DMS153 treated with DMSO at 0.1 percent for 48 hours (cell line): ENCODE results near the gene NT5M.
"Not testable (repeated sequence)": the region's sequence is repeated elsewhere in the genome, so short reads cannot be mapped to it uniquely, and the experiment has no call there.

Experiments
- DNase-seq: peaks from one replicate; lab custom pipeline; 2025; ENCODE audit not compliant: unreplicated experiment; lab: John Stamatoyannopoulos, UW

Gene NT5M

DNA sequence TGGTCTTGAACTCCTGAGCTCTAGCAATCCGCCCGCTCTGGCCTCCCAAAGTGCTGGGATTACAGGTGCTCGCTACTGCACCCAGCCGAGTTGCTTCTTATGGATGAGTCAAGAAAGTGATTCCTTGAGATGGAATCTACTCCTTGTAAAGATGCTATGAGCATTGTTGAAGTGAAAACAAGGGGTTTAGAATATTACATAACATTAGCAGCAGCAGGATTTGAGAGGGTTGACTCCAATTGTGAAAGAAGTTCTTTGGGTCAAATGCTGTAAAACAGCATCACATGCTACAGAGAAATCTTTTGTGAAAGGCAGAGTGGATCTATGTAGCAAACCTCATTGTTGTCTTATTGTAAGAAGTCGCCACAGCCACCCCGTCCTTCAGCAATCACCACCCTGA is 72.7 kb downstream of the NT5M start:
- no peak for DNase-seq

DNA sequence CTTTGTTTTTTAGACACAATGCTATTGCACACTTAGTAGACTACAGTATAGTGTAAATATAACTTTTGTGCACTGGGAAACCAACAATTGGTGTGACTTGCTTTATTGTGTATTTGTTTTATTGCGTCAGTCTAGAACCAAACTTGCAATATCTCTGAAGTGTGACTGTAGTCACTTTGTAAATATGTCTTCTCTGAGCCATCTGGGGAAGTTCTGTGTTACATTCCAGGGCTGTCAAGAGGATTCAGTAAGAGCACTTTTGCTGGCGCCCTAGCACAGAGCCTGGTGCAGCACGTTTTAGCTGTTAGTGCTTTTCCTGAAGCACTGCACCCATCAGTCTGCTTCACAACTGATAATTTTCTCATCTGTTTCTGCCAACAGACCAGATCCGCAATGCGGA is 73.2 kb downstream of the NT5M start:
- no peak for DNase-seq

DNA sequence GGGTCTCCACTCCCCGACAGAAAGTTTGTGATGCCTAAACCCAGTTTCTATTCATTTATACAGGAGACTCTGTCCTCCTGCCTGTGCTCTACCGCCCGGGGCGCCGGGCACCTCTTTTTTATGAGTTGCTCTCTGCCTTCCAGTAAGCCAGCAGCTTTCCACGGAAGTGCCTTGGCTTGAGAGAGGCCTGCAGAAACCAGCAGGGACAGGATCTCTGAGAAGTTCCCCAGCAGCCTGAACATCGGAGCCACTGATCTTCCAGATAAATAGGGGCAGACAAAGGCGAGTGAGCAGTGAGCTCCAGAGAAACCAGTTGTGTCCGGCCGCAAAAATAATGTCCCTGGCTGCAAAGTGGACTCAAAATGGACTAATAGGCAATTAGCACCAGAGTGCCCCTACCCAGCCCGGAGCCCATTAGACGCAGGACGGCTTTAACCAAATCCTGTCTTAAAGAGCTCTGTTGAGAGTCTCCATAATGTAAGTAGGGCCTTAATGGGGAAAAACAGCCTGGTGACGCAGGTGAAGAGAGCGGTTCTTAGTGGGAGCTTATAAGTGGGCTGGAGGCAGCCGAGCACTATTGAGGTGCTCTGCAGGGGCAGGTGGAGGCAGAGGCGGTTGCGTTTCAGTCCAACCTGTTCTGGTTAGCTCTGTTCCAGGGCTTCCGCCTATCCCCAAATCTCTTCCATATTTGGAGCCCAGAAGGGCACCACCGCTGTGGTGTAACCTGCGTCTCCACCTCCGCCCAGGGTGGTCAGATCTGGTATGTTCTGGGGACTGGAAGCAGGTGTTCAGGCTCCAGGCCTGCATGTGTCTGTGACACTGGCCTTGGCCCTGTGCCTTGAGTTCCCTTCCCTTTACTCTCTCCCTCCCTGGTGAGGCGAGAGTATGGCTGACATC is 74.1 kb downstream of the NT5M start:
- no peak for DNase-seq

DNA sequence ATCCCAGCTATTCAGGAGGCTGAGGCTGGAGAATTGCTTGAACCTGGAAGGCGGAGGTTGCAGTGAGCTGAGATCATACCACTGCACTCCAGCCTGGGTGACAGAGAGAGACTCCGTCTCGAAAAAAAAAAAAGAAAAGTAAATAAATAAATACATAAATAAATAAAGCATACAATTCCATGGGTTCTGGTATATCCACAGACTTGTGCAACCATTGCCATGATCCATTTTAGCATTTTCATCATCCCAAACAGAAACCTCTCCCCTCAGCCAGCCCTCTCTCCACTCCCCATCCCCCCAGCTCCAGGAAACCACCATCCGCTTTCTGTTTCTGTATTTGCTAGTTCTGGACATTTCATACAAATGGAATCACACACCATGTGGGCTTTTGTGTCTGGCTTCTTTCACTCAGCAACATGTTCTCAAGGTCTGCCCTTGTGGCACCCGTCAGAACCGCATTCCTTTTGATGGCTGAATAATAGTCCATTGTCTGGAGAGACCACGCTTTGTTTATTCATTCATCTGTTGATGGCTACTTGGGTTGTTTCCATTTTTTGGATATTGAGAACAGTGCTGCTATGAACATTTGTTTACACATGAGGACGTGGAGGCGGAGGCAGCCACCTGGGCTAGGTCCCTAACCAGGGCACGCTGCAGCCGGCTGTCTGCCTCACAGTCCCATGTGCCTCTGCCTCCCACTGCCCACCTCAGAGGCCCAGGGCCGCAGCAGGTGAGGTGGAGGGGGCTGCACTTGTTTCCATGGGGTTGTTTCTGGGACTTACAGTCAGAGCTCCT is 76.2 kb downstream of the NT5M start:
- DNase-seq, result no peak

DNA sequence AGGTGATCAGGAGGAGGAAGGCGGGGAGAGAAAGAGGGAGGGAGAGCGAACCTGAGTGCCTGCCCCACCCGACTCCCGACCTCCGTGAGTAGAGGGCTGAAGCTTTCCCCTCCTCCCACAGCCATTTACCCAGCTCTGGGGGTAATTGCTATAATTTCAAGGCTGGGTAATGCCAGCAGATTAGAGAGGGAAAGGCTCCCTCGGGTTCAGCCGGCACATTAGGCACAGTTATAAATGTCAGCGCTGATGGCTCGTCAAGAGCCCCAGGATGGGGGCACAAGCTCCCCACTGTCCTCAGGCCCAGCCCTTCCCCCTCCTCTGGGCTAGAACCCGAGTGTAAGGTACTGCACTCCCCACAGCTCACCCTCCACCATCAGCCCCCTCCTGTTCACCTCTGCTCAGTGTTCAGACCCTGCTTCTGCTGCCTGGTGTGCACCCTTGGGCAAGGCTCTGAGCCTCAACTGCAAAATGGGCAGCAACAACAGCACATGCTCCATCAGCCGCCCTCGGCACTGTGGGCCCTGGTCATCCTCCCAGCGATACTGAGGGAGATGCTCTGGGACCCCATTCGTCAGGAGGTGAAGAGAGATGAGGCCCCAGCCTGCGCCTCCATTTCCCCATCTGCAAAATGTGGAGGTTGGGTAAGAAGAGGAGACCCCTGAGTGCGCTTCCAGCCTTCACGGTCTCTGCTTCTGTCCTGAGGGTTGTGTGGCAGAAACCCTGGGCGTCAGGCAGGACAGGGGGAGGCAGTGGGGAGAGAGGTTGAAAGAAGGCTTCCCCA is 77.2 kb downstream of the NT5M start:
- DNase-seq, result no peak

DNA sequence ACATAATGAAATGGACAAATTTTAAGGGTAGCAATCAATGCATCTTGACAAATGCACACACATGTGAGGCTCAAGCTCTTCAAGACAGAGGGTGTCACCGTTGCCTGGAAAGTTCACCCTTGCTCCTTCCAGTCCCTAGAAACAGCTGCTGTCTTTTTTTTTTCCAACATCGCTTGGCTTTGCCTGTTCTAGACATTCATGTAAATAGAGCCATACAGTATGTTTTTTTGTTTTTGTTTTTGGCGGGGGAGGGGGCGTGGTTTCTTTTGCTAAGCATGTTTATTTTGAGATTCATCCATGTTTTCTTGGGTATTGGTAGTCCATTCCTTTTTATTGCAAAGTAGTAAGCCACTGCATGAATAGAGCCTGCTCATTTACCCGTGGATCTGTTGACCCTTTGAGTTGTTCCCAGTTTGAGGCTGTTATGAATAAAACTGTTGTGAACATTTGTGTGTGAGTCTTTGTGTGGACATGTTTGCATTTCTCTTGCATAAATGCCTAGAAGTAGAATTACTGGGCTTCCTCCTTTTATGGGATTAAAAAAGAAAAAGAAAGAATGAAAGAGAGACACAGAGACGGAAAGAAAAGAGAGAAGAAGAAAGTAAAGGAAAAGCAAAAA is 78.4 kb downstream of the NT5M start:
- no peak for DNase-seq

DNA sequence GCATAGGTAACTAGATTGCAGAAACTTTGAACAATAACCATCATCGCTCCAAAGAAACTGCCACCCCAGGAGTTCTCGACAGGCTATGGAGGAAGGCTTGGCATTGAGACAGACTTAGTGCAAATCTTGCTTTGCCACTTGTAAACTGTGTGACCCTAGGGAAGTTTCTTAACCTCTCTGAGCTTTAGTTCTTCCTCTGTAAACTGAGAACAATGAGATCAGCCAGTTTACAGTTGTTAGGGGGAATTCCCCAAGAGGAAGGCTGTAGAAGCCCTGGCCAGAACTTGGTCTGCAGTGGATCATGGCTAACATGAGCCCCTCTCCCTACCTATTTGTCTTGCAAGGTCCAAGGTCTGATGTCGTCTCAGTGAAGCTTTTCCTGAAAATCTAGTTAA is 78.9 kb downstream of the NT5M start:
- DNase-seq, result no peak

DNA sequence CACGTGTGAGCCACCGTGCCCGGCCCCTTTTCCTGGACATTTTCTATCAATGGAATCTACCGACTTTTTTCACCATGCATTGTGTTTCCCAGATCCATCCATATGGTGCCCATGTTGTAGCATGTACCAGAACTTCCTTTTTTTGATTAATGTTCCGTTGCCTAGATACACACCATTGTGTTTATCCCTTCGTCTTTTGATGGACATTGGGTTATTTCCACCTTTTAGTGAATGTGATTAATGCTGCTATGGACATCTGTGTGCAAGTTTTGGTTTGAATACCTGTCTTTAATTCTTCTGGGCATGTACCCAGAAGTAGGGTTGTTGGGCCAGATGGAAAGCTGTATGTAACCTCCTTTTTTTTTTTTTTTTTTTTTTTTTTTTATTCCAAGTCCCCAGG is 79.8 kb downstream of the NT5M start:
- DNase-seq, result no peak

DNA sequence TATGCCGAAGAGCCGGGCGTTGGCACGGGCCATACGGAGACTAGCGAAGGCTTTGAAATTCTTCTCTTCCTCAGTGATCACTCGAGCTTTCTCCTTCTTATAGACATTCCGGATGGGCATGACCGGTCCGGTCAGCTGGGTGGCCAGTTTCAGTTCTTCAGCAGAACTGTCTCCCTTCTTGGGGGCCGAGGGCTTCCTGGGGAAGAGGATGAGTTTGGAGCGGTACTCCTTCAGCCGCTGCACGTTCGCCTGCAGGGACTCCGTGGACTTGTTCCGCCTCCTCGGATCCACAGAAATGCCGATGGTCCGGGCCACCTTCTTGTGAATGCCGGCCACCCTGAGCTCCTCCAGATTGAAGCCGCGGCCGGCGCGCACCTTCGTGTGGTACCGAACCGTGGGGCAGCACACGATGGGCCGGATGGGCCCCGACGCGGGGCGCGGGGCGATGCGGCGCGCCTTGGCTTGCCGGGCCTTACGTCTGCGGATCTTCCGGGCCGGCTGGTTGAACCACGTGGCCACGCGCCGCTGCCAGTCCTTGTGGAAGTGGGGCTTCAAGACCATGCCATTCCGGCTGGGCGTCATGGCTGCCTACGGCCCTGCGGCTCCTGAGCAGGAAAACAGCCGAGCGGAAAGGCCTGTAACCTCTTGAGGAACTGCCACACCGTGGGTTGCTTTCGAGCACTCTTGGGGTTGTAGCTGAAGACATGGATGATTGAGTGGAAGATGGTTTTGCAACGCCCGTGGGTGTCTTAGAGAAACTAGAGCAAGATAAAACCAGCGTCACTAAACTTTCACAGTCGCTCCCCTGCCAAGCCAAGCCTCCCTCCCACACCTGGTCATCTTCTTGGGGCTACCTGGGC is 80.5 kb downstream of the NT5M start:
- not testable (repeated sequence) for DNase-seq

DNA sequence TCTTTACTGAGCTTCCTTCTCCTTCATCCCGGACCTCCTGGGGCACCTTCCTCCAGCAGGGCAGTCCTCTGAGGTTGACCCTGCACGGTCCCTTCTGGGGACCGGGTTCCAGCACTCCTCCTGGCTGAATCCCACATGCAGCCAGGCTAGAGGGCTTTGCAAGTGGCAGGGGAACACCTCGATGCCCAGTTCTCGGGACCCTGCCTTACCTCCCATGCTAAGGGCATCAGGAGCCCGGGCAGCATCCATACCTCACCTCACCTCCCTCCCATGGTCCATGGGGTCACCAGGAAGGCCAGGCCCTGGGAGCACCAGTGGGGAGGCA is 81.1 kb downstream of the NT5M start:
- no peak for DNase-seq

DNA sequence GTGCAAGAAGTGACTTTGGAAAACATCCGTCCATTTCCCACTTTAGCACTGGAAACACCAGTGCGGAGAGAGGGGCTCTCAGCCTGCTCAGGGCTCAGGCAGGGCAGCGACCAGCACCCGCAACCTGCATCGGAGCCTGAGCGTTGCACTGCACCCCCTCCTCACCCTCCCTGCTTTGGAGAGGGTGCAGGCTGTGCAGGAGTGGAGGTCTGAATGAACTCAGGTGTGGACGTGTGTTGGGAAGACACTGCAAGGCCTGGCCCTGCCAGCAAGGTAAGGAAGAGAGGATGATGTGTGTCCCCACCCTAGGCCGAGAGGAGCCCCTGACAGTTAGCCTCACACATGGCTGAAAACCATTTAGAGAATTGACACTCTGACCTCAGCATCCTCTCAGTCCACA is 81.8 kb downstream of the NT5M start:
- DNase-seq, result no peak

DNA sequence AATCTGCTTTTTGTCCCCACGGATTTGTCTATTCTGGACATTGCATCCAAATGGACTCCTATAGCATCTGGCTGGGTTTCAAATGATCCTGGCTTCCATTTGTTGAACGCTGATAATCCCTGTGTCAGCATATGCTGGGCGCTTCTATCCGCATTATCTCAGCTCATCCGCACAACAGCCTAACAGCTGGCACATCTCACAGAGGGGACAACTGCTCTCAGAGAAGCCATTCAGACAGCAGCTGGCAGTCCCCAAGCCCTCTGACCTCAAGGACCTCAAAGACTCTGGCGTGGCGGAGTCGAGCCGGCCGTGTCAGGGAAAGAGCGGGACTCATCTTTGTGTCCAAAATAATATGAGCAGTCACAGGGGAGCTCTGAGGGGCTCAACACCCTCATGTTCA is 82.3 kb downstream of the NT5M start:
- DNase-seq, result no peak

DNA sequence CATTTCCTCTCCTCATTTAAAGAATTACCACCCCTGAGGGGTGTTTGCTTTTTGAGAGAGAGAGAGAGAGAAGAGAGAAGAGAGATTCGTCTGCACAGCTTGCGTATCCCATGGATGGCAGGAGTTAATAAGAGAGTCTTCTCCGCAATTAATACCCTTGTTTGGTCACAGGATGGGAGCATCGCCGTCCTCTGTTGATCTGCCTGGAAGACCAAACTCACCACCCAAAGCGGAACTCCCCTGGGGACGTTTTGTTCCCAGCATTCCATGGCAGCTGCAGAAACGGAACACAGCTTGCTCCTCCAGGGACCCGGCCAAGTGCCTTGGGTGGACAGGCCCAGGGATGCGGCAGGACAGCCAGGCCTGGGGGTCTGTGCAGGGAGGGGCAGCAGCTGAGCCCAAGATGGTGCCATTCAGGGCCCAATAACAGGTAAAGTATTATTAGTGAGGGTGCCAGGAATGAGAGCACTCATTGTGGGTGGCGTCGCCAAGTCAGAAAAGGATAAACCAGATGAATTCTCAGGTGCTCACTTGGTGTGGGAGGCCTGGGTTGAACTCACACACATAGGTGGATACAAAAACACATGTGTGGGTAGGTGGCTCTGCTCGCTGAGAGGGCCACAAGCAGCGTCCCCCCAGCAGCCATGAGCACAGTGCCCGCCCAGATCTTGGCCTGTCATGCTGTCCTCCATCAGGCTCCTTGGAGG is 83.1 kb downstream of the NT5M start:
- no peak for DNase-seq

DNA sequence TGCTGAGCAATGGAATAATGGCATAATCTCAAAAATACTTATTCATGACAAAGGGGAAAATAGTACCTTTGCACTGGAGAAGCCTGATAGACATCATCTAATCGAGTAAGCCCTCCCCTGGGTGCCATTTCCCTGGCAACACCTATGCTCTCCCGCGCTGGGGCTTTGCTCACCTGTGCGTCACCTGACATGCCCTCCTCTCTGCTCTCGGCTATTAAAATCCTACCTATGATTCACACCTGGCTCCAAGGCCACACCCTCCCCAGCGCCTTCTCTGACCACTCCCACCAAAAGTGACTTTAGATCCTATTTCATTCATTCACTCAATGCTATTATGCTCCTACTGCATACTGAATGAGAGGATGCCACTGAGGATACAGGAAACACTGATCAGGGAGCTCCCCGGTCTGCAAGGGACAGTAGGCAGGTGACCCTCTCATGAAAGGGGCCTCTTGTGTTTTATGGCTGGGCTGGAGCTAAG is 83.9 kb downstream of the NT5M start:
- peak; percentile 50 for DNase-seq

DNA sequence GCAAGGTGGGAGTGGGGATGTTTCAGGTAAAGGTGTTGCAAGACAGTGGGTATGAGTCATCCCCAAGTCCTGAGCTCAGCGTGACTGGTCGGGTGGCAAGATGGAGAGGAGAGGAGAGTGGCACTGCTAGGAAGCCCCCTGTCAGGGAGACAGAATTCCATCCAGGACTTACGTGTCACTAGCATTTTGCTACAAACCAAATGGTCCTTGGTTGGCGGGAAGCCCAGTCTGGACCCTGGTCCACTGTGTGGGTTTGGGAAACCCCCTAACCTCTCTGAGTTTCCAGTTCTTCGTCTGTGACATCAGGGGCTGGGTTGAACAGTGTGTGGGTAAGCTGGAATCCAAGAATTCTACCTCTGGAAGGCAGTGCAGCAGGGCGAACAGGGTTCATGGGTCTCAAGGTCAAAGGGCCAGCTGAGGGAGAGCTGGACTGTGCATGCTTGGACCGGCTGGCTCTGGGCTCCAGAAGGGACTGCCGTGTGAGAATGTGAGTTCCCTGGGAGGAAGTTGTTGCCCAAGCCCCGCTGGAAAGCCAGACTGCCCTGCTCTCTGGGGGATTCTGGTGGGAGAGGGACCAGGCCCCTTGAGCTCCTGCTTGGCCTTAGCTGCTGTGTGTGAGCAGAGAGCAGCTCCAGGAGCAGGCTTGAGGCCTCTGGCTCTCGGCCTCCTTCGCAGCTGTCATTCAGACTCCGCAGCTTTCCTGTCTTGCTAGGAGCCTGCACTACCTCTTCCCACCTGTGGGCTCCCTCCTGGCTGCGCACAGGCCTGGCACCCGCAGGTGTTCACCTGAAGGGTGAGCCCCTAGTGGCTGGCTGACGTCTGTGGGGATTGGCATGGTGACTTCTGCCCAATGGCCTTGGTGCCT is 84.6 kb downstream of the NT5M start:
- peak; percentile 50 for DNase-seq

DNA sequence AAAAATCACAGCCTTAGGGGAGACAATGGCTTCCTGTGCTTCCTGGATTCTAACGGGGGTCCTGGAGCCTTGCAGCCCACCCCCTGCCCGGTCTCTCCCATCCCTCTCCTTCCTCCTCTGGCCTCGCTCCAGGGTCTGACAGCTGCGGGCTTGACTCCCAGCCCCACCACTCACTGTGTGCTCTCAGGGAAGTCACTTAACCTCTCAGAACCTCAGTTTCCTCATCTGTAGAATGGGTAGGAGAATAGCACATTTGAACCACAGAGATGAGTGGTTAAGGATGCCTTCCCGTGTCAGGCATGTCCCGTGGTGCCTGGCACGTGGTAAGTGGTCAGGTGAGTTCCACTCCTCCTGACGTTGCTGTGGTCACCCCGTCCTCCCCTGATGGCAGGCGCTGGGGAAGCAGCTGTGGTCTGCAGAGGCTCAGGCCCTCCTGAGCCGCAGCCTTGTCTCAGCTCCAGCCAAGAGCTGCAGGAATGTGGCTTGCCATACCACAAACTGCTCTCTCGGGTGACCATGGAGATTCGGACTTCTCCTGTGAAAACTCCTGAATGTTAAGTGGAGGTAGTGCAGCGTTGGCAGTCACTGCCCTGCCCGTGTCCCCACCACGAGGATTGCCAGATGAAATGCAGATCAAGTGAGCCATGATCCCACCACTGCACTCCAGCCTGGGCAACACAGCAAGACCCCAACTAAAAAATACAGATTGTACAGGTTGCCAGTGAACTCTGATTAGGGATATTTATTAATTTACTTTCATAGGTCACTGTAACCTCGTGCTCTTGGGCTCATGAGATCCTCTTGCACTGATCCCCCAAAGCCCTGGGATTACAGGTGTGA is 85.7 kb downstream of the NT5M start:
- no peak for DNase-seq

DNA sequence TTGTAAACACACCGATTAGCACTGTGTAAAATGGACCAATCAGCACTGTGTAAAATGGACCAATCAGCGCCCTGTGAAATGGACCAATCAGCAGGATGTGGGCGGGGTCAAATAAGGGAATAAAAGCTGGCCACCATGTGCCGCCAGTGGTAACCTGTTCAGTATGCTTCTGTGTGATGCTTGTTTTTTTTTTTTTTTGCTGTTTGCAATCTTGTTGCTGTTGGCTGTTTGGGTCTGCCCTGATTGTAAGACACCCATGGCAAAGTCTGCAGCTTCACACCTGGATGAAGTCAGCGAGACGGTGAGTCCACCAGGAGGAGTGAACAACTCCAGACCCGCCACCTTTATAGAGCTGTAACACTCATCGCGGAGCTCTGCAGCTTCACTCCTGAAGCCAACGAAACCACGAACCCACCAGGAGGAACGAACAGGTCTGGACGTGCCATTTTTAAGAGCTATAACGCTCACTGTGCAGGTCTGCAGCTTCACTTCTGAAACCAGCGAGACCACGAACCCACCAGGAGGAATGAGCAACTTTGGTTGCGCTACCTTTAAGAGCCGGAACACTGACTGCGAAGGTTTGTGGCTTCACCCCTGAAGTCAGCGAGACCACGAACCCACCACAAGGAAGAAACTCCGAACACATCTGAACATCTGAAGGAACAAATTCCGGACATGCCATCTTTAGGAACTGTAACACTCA is 88.6 kb downstream of the NT5M start:
- DNase-seq, result no peak
